GM21381 (cell line): ENCODE measurements around the gene NXF1.
"Not testable (repeated sequence)": the region's sequence is repeated elsewhere in the genome, so short reads cannot be mapped to it uniquely, and the experiment has no call there.

ENCODE experiments used
- ATAC-seq: cut with Tn5 transposase; IDR thresholded peaks from one replicate; pipeline ENCODE4 v1.9.1; 2021; ENCODE audit warnings: mild to moderate bottlenecking, moderate library complexity; ENCODE audit not compliant: unreplicated experiment

NXF1 gene

GRCh38 chr11:62832336-62833234 is 27.3 kb upstream of the NXF1 start, which contains the start of gene TEX54:
TEX54 (minus strand) TSS chr11:62832841.
- peak; percentile 14 for ATAC-seq

GRCh38 chr11:62831520-62832335 is 26.5 kb upstream of the NXF1 start, which contains the start of gene STX5:
STX5 (minus strand) TSS chr11:62832051; CDS start chr11:62831243, 808 bp downstream.
- peak; percentile 86 for ATAC-seq

- peak; percentile 10 for ATAC-seq
Measured at GRCh38 chr11:62830904-62831519, 25.8 kb upstream of the NXF1 start.

- ATAC-seq: not testable (repeated sequence)
Measured at GRCh38 chr11:62828130-62828529, 22.9 kb upstream of the NXF1 start.

GRCh38 chr11:62823677-62824076 is 18.4 kb upstream of the NXF1 start:
- ATAC-seq: no peak

- ATAC-seq: no peak
Measured at GRCh38 chr11:62817129-62817528, 11.9 kb upstream of the NXF1 start.

GRCh38 chr11:62816557-62816956 is 11.3 kb upstream of the NXF1 start:
- no peak for ATAC-seq

GRCh38 chr11:62811659-62812058 is 6.4 kb upstream of the NXF1 start:
- no peak for ATAC-seq

- no peak for ATAC-seq
Measured at GRCh38 chr11:62810748-62811147, 5.5 kb upstream of the NXF1 start.

- no peak for ATAC-seq
Measured at GRCh38 chr11:62806611-62807121, 1.4 kb upstream of the NXF1 start.

GRCh38 chr11:62805961-62806441 is 761 bp upstream of the NXF1 start:
- no peak for ATAC-seq

GRCh38 chr11:62804310-62805075 is 747 bp downstream of the NXF1 start:
- peak; percentile 4 for ATAC-seq

GRCh38 chr11:62801071-62801470 is 4.2 kb downstream of the NXF1 start:
- no peak for ATAC-seq

- ATAC-seq: no peak
Measured at GRCh38 chr11:62799486-62799885, 5.8 kb downstream of the NXF1 start.

- ATAC-seq: no peak
Measured at GRCh38 chr11:62796281-62796680, 9.0 kb downstream of the NXF1 start.

- no peak for ATAC-seq
Measured at GRCh38 chr11:62794201-62794775, 11.0 kb downstream of the NXF1 start.

- ATAC-seq: no peak
Measured at GRCh38 chr11:62792202-62792575, 13.1 kb downstream of the NXF1 start.

GRCh38 chr11:62791501-62792201 is 13.6 kb downstream of the NXF1 start, which contains the start of gene TMEM223:
TMEM223 (minus strand) TSS chr11:62792006; CDS start chr11:62791994, 12 bp downstream.
- peak; percentile 66 for ATAC-seq

- ATAC-seq: no peak
Measured at GRCh38 chr11:62789576-62789975, 15.7 kb downstream of the NXF1 start.
